SHP77 (cell line): ENCODE results near the gene TEC.
"Not testable (repeated sequence)": the region's sequence is repeated elsewhere in the genome, so short reads cannot be mapped to it uniquely, and the experiment has no call there.

Source experiments
- DNase-seq, 2 experiments: peaks; one replicate each; lab custom pipeline; 2025; lab: John Stamatoyannopoulos, UW

The TEC gene

DNA sequence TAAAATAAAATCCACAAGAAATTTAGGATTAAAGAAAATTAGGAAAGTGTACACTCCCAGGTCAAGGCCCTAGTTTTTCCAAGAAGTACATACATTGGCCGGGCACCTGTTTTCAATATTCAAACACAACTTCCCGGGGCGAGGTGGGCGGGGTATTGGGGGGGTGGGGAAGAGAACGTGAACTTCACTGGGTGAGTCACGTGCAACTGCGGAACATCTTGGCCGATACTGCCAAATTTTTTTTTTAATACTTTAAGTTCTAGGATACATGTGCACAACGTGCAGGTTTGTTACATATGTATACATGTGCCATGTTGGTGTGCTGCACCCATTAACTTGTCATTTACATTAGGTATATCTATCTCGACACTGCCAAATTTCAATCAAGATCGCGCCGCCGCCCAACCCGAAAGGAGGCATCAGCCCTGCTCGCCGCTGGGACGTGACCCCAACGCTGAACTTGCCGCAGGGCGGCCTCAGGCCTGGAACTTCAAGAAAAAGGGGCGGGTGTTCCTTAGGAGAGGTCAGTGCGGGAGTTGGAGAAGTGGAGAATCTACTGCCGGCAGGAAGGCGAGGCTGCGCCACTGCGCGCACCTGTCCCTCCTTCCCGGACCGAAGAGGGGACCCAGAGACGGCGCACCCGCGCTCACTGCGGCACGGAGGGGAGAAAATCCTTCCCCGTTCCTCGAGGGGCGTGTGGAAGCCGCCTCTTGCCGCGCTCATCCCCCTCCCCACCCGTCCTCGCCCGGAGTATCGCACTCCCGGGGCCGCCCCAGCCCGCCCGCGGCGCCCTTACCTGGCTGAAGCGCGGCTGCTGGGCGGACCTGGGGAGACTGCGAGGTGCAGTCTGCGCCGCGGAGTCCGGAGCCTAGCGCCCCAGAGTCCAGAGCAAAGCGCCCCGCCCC, at the start of gene TEC:
TSS of gene TEC (minus strand) at position 883 of the 905 bp plus-strand sequence. CDS start 41,224 bp downstream, outside the sequence.
- DNase-seq: peak; percentile 35 to 61

DNA sequence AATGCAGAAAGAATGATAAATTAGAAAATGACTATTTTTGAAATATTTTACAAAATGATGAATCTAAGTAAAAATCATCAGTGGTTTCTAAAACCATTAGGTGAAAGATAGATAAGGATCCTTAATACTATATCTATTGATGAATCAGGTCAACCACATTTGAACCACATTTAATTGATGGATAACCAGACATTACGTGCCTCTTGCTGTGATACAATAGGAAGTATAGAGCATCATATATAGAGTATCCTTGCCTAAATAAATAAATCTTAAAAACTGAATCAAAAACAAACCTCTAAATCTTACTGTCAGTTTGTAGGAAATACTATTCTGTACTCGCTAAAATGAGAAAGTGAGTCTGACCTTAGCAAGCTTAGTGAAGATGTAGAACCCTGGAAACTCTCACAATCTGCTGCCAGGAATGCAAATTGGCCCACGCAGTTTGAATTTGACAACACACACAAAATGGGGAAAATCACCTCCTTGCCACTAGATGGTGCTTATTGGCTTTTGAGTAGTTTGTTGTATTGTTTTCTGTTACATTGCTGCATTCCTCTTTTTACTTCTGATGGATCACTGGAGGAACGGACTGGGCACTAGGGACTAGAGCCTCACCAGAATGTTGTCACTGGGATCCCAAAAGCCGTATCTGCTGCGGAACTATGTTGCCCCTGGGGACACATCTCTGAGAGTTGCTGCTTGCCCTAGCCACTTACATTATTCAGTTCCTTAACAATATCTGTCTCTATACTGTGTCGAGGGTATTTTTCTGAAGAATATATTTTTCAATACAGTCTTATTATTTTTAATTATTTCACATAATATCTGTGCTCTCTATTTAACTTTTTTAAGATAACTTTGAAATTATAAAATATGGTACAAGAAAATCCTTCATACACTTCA, 46.3 kb upstream of the TEC start:
- DNase-seq: peak in 1 of 2 experiments; percentile 14

DNA sequence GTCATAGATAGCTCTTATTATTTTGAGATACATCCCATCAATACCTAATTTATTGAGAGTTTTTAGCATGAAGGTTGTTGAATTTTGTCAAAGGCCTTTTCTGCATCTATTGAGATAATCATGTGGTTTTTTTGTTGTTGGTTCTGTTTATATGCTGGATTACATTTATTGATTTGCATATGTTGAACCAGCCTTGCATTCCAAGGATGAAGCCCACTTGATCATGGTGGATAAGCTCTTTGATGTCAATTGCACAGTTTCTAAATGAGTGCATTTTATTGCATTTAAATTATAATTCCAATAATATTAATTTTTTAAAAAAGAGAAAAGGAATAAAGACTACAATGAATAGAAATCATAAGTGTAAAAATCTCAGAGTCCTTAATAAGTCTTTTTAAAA, 45.1 kb upstream of the TEC start:
- not testable (repeated sequence) for DNase-seq

DNA sequence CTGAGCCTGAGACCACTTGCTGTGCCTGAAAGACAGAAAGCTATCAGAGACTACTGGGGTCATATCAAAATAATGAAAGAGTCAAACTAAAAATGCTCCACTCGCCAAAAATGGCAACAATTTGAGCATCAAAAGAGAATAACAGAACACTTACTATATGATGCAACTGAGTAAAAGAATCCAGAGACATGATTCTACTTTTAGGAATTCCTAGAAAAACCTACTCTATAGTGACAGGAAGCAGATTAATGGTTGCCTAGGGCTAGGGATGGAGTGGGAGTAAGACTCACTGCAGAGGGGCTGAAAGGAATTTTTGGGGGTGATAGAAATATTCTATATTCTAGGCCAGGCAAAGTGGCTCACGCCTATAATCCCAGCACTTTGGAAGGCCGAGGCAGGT, 42.3 kb upstream of the TEC start:
- no peak for DNase-seq

DNA sequence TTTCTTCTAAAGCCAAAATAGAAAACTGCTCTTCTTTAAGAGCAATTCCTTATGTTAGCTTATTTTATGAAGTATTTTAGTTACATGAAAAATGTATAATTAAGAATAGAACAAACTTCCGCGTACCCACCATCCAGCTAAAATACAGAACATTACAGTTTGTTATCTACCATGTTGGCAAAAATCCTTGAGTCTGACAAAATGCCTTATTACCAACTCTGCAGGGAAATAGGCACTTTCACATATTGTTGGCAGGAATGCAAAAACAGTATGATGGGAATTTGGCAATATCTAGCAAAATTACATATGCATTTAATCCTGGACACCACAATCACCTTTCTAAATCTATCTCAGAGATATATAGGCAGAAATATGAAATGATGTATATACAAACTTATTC, 39.3 kb upstream of the TEC start:
- DNase-seq: no peak

DNA sequence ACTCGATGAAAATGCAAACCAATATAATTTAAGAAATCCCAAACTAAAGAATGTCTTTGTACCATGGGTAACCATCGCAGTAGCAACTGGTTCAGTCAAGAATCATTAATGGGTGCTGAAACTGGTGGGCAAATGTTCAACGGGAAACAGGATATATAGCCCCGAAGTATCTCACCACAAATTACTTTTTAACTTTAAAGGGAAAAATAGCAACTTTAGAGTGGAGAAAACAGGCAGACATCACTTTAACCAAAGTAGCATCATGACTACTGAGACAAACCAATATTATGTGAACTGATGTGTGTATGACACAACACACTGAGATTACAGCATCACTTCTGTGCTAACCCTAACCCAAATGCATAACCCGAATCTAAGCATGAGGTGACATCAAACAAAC, 37.9 kb upstream of the TEC start:
- DNase-seq: no peak

DNA sequence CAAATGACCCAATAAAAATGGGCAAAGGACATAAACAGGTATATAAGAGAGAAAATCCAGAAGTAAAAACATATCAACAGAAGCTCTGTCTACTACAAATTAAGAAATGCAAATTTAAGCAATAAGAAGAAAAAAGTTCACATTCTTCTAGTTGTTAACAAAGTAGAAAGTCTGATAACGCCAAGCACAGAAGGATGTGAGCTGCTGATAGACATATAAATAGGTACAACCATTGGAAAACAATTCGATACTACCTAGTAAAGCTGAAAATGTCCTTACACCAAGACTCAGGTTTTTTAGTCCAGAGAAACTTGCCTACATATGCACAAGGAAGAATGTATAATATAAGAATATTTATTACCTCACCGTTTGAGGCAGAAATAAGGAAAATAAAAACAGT, 35.9 kb upstream of the TEC start:
- DNase-seq: no peak

DNA sequence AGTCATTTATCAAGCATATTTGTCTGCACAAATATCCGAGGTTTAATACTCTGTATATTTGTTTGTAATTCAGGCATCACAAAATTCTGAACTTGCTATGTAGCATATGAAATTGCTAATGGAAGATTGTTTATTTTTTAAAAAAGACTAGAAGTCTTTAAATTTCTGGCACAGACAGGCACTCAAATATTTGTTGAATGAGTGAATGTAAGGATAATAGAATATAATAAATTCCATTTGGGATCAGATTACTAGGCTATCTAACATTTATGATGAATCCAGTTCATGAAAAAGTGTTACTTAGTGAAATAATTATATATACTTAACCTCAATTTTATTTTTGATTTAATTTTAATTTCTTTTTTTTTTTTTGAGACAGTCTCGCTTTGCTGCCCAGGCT, 30.4 kb upstream of the TEC start:
- DNase-seq: no peak

DNA sequence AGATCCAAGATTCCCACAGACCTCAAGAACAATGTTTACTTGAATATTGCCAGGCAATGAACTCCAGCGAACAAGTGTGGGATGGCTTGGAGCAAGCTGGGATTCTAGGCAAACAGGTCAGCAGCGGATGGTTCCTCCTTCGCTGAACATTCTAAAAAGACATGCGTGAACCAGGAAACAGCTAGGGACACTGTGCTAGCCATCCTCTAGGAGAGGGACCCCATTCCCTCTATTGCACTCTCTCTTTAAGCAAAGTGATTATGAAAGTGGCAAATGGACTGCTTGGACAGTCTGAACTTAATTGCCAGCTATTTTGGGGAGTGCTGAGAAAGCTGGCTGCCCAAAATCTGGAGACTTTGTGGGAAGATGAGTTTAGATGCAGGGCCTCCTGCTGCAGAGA, 29.9 kb upstream of the TEC start:
- no peak for DNase-seq

DNA sequence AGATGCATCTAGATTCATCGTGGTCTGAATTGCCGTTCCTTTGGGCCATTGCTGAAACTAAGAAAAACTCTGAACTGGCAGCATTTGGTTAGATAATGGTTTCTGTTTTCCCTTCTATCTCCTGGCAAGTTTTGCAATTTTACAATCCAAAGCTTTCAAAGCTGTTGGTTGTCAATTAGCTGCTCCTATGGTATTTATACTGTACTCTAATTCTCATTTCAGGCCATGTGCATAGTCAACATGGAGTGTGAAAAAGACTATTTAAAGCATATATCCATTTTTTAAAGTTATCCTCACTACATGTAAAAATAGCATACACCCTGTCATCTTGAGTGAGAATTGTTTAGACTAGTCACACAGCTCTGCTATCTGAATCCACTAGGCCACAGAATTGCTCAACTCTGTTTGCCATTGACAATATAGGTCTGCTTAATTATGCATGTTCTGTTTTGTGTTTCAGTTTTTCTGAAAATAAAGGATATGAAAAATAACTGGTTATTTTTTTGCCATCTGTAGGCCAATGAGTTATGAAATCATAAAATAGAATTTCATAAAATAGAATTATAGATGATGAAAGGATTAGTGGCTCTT, 27.7 kb upstream of the TEC start:
- no peak for DNase-seq

DNA sequence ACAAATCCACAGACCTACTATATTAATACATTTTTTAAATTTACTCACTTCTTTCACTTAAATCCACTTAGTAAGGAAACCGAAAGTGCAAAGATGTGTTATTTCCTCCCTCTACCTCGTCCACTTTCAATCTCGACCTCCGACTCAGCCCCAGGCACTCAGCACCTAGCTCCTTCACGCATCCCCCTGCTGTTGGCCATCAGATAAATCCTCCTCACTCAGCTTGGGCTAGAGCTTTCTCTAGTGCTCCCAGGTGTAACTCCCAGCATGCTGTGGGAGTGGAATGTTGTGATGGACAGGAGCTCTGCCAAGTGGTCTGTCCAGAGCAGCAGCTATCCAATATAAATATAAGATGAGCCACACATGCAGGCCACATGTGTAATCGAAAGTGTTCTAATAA, 26.7 kb upstream of the TEC start:
- no peak for DNase-seq

DNA sequence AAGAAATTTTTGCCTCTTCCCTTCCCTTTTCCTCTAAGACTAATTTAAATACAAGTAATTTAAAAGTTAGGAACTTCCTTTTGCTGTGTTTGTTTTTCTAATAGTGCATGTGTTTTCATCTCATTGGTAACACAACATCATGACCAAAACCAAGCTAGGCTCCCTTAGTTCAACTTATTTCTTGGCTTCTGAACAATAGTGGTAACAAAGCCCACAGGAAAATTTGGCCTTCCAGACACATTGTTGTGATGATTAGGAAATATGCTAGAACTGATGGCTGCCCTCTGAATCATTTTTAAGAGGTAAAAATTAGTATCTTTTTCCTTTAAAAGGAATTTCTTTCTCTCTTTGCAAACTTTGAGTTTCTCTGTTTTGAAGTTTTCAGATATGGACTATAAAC, 25.5 kb upstream of the TEC start:
- DNase-seq: no peak

DNA sequence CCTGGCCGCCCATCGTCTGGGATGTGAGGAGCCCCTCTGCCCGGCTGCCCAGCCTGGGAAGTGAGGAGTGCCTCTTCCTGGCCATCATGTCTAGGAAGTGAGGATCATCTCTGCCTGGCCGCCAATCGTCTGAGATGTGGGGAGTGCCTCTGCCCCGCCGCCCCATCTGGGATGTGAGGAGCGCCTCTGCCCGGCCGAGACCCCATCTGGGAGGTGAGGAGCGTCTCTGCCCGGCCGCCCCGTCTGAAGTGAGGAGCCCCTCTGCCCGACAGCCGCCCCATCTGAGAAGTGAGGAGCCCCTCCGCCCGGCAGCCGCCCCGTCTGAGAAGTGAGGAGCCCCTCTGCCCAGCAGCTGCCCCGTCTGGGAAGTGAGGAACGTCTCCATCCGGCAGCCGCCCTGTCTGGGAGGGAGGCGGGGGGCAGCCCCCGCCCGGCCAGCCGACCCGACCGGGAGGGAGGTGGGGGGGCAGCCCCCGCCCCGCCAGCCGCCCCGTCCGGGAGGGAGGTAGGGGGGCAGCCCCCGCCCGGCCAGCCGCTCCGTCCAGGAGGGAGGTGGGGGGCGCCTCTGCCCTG, 22.7 kb upstream of the TEC start:
- DNase-seq: not testable (repeated sequence)

DNA sequence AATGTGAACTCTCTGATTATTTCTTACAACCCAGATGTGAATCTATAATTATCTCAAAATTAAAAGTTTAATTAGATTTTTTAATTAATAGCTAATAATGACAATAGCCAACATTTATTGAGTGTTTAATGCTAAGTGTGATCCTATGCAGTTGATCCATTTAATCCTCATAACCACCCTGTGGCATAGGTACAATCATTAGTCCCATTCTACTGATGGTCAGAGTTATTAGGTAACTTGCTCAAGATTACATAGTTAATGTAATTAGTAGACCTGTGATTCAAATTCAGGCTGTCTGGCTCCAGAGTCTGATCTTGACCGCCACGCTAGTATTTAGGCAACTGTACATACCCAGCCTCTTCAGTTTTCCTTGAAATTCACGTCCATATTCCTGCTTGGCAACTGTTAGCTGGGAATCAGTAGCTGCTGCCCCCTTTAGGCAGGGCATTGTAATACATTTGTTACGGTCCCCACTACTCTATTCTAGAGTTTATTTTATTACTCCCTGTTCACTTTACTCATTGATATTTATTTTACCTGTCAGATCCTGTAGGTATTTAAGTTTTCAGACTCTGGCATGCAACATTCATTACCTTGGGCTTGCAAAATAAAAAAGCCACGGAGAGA, 20.6 kb upstream of the TEC start:
- no peak for DNase-seq

DNA sequence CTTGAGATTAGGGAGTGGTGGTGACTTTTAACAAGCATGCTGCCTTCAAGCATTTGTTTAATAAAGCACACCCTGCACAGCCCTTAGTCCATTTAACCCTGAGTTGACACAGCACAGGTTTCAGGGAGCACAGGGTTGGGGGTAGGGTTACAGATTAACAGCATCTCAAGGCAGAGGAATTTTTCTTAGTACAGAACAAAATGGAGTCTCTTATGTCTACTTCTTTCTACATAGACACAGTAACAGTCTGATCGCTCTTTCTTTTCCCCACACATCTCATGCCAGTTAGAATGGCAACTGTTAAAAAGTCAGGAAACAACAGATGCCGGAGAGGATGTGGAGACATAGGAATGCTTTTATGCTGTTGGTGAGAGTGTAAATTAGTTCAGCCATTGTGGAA, 16.4 kb upstream of the TEC start:
- DNase-seq: not testable (repeated sequence)

DNA sequence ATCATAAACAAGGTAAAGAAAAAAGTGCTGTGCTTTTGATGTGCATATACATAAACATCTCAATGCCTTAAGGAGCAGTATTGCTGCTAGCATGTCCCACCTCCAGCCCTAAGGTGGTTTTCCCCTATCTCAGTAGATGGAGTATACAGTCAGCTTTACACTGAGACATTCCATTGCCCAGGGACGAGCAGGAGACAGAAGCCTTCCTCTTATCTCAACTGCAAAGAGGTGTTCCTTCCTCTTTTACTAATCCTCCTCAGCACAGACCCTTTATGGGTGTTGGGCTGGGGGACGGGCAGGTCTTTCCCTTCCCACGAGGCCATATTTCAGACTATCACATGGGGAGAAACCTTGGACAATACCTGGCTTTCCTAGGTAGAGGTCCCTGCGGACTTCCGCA, 16.0 kb upstream of the TEC start:
- DNase-seq: not testable (repeated sequence)

DNA sequence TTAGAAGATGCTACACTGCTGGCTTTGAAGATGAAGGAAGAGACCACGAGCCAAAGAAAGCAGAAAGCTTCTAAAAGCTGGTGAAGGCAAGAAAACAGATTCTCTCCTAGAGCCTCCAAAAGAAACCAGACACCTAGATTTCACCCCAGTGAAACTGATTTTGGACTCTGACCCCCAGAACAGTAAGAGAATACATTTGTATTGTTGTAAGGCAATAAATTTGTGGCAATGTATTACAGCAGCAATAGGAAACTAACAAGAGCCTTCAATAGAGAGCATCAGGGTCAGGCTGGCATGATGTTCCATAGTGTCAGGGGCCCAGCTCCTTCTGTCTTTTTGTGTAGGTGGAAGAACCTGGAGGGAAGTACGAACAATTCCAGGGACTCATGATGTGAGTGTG, 6.0 kb upstream of the TEC start:
- DNase-seq: no peak

DNA sequence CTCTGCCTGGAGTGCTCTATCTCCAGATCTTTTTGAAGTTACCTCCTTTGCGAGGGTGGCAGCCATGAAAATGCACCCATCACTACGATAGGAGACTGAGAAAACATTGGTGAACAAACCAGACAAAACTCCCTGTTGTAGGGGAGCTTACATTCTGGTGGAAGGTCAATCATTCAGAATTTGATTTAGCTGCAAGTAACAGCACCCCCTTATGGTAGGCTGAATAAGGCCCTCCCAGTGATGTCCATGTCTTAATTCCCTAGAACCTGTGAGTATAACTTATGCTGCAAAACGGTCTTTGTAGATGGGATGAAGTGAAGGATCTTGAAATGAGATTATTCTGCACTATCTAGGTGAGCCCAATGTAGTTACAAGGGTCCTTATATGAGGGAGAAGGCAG, 5.6 kb upstream of the TEC start:
- DNase-seq: peak in 1 of 2 experiments; percentile 13

DNA sequence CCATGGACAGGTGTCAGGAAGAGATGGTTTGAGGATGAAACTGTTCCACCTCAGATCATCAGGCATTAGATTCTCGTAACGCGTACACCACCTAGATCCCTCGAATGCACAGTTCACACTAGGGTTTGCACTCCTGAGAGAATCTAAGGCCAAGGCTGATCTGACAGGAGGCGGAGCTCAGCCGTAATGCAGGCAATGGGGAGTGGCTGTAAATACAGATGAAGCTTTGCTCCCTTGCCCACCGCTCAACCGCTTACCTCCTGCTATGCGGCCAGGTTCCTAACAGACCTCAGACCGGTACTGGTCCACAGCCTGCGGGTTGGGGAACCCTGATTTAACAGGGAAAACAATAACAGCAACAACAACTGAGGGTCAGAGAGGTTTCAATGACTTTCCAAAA, 2.0 kb upstream of the TEC start:
- no peak for DNase-seq

DNA sequence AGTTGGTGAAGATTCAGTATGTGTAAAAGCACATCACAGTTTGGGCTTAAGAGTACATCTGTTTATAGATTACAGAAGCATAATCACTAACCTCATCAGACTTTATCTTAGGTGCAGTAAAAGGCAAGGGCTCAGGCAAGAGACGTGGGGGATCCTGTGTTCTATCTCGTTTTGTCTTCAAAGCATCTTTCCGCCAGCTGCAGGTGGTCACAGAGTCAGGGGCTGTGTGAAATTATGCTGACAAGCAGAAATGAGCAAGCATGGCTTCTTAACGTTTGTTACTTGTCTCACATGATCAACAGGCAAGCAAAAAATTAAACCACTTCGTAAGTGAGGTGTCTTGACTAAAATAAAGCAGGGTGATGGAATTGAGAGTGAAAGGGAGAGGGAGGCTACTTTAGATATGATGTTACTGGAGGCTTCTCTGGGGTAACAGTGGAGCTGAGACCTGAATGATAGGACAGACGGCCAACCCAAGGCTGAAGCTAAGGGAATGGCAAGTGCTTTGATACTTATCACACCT, 1.4 kb upstream of the TEC start:
- DNase-seq: no peak

DNA sequence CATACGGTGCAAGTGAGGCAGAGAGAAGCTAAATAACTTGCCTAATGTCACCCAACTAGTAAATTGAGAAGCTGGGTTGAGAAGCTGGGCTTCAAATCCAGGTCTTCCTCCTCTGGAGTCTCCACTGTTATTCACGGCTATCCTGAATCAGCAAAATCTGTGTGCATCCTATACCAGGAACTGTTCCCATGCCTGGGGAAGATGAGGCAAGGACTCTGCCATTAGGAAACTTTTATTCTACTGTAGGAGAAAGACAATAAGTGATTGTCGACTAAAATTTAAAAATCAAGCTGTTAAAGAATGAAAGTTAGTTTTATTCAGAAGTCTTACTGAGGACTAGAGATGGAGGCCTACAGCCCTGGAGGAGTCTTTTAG, 872 bp upstream of the TEC start:
- no peak for DNase-seq
